Mucosa of rectum (tissue), 2 donors: ENCODE measurements around the gene PRPF40A.

Experiments used
- H3K27ac ChIP-seq, 2 donors: one replicate each; pipeline ENCODE4 v1.7.0; 2013; ENCODE audit warnings: inconsistent platforms in 2 of 2, low read depth in 2 of 2, low read length in 2 of 2
- H3K27me3 ChIP-seq, 2 donors: one replicate each; pipeline ENCODE4 v1.7.0; 2013; ENCODE audit warnings: low read length in 2 of 2; ENCODE audit not compliant: control insufficient read depth in 2 of 2, insufficient read depth in 2 of 2
- H3K36me3 ChIP-seq, 2 donors: one replicate each; pipeline ENCODE4 v1.7.0; 2013; ENCODE audit warnings: low read length in 2 of 2; ENCODE audit not compliant: control insufficient read depth in 2 of 2, insufficient read depth in 2 of 2
- H3K4me1 ChIP-seq, 2 donors: one replicate each; pipeline ENCODE4 v1.7.0; 2013; ENCODE audit warnings: low read length in 2 of 2, mild to moderate bottlenecking in 1 of 2; ENCODE audit not compliant: control insufficient read depth in 2 of 2, insufficient read depth in 2 of 2
- H3K4me3 ChIP-seq, 2 donors: one replicate each; pipeline ENCODE4 v1.7.0; 2013; ENCODE audit warnings: low read length in 2 of 2
- H3K9ac ChIP-seq, 2 donors: one replicate each; pipeline ENCODE4 v1.7.0; 2013; ENCODE audit warnings: low read length in 2 of 2, low read depth in 1 of 2, mild to moderate bottlenecking in 1 of 2
- H3K9me3 ChIP-seq, 2 donors: one replicate each; pipeline ENCODE4 v1.7.0; 2013; ENCODE audit warnings: low read length in 2 of 2; ENCODE audit not compliant: control insufficient read depth in 2 of 2
- donor health status: healthy.
- donor health status: Normal muscosa, but diverticular disease.

PRPF40A gene

GRCh38 chr2:152624805-152625204 lies 92.5 kb downstream of the PRPF40A start:
- Histone ChIP-seq H3K9ac (no peak overlapping the region), H3K27ac (no peak overlapping the region), H3K36me3 (peaks cover 3 to 7% of the 10 kb centered on the region in 2 donors), H3K27me3 (no peaks in the 10 kb centered on the region), H3K9me3 (no peaks in the 10 kb centered on the region), H3K4me1 (peaks cover 0 to 2% of the 10 kb centered on the region in 2 donors), H3K4me3 (no peak overlapping the region)

DNA sequence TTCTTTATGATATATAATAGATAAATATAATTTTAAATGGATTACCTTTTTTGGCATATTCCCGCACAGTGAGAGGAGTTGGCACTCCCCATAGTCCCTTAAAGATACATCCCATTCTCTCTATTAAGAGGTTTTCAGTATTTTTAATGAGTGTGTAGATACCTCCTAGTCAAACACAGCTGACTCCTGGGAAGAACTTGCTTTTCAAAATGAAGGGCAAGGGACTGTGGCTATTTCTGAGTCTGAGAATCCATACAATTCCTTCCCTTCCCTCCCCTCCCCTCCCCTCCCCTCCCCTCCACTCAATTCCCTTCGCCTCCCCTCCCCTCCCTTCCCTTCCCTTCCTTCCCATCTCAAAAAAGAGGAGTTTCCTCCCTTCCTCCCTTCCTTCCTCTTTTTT lies 93.5 kb downstream of the PRPF40A start:
- H3K4me1 ChIP-seq, result peaks cover 0 to 2% of the 10 kb centered on the region in 2 donors
- H3K27ac ChIP-seq, result no peak overlapping the region
- peaks cover 3 to 10% of the 10 kb centered on the region in 2 donors for H3K36me3 ChIP-seq
- H3K9ac ChIP-seq, result no peak overlapping the region
- no peaks in the 10 kb centered on the region for H3K9me3 ChIP-seq
- H3K27me3 ChIP-seq, result no peaks in the 10 kb centered on the region
- no peak overlapping the region for H3K4me3 ChIP-seq

- H3K9ac ChIP-seq, result no peak overlapping the region
- H3K4me3 ChIP-seq, result no peak overlapping the region
- H3K36me3 ChIP-seq, result peaks cover under 1 to 12% of the 10 kb centered on the region in 2 donors
- H3K9me3 ChIP-seq, result no peaks in the 10 kb centered on the region
- no peak overlapping the region for H3K27ac ChIP-seq
- H3K4me1 ChIP-seq, result peaks cover 0 to 2% of the 10 kb centered on the region in 2 donors
- no peaks in the 10 kb centered on the region for H3K27me3 ChIP-seq
These were observed 94.1 kb downstream of the PRPF40A start for GRCh38 chr2:152623076-152623740.

GRCh38 chr2:152622219-152622618 lies 95.0 kb downstream of the PRPF40A start:
- peaks cover 0 to 2% of the 10 kb centered on the region in 2 donors for H3K4me1 ChIP-seq
- no peak overlapping the region for H3K9ac ChIP-seq
- no peaks in the 10 kb centered on the region for H3K9me3 ChIP-seq
- H3K27ac ChIP-seq, result no peak overlapping the region
- peaks cover 0 to 12% of the 10 kb centered on the region in 2 donors for H3K36me3 ChIP-seq
- no peaks in the 10 kb centered on the region for H3K27me3 ChIP-seq
- no peak overlapping the region for H3K4me3 ChIP-seq

DNA sequence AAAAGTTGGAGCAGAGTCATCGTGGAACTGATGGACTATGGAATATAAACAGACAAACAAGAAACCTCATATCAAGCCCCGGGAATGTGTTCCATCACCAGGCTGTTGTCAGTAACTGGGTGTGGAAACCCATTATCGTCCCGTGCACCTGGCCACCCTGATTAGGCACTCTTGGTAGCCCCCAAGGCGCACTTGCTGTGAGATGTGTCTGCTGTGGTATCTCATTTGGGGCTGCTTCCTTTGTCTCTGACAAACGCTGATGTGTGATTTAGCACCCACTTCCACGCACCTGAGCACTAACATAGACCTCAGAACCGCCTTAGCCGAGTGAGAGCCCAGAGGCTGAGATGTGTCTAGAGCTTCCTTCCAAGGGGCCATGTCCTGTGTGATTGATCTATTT lies 96.3 kb downstream of the PRPF40A start:
- no peak overlapping the region for H3K27ac ChIP-seq

DNA sequence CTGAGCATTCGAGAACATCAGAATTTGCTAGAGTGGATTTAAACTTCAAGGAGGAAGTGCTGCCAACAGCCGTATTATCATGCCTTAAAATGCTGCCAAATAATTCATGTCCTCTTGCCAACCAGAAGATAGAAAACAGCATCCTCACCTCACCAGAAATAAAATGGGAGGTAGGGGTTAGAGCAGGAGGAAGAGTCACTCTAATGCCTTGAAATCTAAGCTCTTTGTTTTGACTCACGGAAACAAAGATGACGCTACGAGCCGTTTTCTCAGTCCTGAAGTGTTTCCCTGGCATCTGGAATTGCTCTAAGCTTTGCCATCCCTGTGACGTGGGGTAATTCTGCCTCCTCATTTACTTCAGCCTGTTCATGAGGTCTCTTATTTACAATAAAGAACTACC lies 97.1 kb downstream of the PRPF40A start:
- Histone ChIP-seq H3K4me3 (no peak overlapping the region), H3K9me3 (no peaks in the 10 kb centered on the region), H3K27me3 (no peaks in the 10 kb centered on the region), H3K4me1 (no peaks in the 10 kb centered on the region), H3K36me3 (peaks cover 4 to 12% of the 10 kb centered on the region in 2 donors), H3K9ac (no peak overlapping the region), H3K27ac (no peak overlapping the region)

More for the DNA sequence above, 96.3 kb downstream of the PRPF40A start:
- H3K9me3 ChIP-seq, result no peaks in the 10 kb centered on the region
- no peak overlapping the region for H3K4me3 ChIP-seq
- no peaks in the 10 kb centered on the region for H3K27me3 ChIP-seq
- H3K9ac ChIP-seq, result no peak overlapping the region
- peaks cover 4 to 12% of the 10 kb centered on the region in 2 donors for H3K36me3 ChIP-seq
- no peaks in the 10 kb centered on the region for H3K4me1 ChIP-seq

- Histone ChIP-seq H3K9ac (no peak overlapping the region), H3K36me3 (peaks cover 4 to 12% of the 10 kb centered on the region in 2 donors), H3K27ac (no peak overlapping the region)
These were observed 99.1 kb downstream of the PRPF40A start for GRCh38 chr2:152618193-152618564.

GRCh38 chr2:152617456-152618192 lies 99.6 kb downstream of the PRPF40A start:
- no peaks in the 10 kb centered on the region for H3K27me3 ChIP-seq
- no peaks in the 10 kb centered on the region for H3K4me1 ChIP-seq
- no peak overlapping the region for H3K27ac ChIP-seq
- H3K4me3 ChIP-seq, result no peak overlapping the region
- no peaks in the 10 kb centered on the region for H3K9me3 ChIP-seq
- peaks cover 4 to 12% of the 10 kb centered on the region in 2 donors for H3K36me3 ChIP-seq
- H3K9ac ChIP-seq, result no peak overlapping the region

More at GRCh38 chr2:152618193-152618564, 99.1 kb downstream of the PRPF40A start:
- Histone ChIP-seq H3K9me3 (no peaks in the 10 kb centered on the region), H3K4me3 (no peak overlapping the region), H3K4me1 (no peaks in the 10 kb centered on the region), H3K27me3 (no peaks in the 10 kb centered on the region)

GRCh38 chr2:152615177-152615576 lies 102.1 kb downstream of the PRPF40A start:
- Histone ChIP-seq H3K9me3 (no peaks in the 10 kb centered on the region), H3K27me3 (no peaks in the 10 kb centered on the region), H3K27ac (no peak overlapping the region), H3K4me1 (peaks cover 6 to 10% of the 10 kb centered on the region in 2 donors), H3K4me3 (no peak overlapping the region), H3K36me3 (peaks cover 4 to 9% of the 10 kb centered on the region in 2 donors), H3K9ac (no peak overlapping the region)

DNA sequence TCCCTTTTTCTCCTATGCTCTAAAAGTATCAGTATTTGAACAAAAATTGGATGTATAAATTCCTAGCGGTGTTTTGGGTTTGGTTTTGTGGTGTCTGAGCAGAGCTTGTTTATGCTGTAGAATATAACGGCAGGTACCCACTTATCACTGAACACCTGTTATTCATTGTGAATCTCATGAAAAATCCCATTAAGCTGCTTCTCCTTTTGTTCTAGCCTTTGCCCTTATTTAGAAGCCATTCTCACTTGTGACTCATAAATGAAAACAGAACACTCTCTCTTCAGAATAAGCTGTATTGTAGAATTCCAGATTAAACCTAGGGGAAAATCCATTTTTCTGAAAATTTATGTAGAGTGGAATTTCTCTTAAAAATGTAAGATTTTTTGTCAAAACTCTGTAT lies 104.0 kb downstream of the PRPF40A start:
- Histone ChIP-seq H3K36me3 (peaks cover 0 to 4% of the 10 kb centered on the region in 2 donors), H3K27me3 (no peaks in the 10 kb centered on the region), H3K9me3 (no peaks in the 10 kb centered on the region), H3K4me1 (peaks cover 6 to 10% of the 10 kb centered on the region in 2 donors), H3K4me3 (no peak overlapping the region), H3K27ac (no peak overlapping the region), H3K9ac (no peak overlapping the region)
